GM12864 (cell line): ENCODE data around the gene CFAP99.

Source experiments
- DNase-seq: peaks from one replicate; pipeline ENCODE4 v3.0.0-alpha.2; 2011; ENCODE audit warnings: low read depth
- H3K4me3 ChIP-seq: 2 replicates; pipeline ENCODE4 v1.5.1; 2011; ENCODE audit warnings: mild to moderate bottlenecking, low read depth, low read length, control low read depth
- CTCF ChIP-seq: IDR thresholded peaks from 2 replicates; pipeline ENCODE4 v1.5.1; 2011; ENCODE audit warnings: low read depth, mild to moderate bottlenecking, moderate library complexity, low read length, control low read depth, inconsistent platforms; ENCODE audit errors: missing control alignments

The CFAP99 gene

DNA sequence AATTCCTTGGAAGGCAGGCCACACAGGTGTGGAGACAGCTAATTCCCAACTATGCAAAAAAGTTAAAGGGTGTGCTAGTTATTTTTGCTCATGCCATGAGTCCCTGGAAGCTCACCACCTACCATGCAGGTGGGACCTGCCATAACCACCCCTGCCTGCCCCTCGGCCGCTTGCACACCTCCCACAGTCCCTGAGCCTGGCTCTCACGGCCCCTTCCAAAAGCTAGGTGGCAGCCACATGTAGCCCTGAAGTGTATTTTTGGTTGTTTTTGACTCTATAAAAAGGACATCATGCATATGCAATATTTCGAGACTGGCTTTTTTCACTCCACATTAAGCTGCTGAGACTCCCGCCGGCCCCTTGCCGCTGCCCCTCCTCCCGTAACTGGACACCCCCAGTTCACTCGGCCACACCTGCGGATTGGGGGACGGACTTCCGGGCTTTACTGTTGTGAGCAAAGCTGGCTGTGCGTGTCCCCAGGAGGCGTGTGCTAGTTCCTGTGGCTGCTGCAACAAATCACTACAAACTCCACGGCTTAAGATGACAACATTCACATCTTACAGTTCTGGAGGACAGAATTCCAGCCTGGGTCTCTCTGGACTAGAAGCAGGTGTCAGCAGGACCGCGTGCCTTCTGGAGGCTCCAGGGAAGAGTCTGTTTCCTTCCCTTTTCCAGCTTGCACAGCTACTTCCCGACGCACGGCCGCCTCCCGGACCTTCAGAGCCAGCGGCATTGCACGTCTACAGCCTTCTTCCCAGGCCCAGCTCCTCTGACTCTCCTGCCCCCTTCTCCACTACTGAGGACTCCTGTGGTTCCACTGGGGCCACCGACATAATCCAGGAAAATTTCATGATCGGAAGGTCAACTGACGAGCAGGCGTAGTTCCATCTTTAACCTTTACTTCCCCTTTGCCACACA lies 25.1 kb upstream of the CFAP99 start:
- no peak overlapping the region for H3K4me3 ChIP-seq
- DNase-seq = no peak
- TF ChIP-seq CTCF = no peak

DNA sequence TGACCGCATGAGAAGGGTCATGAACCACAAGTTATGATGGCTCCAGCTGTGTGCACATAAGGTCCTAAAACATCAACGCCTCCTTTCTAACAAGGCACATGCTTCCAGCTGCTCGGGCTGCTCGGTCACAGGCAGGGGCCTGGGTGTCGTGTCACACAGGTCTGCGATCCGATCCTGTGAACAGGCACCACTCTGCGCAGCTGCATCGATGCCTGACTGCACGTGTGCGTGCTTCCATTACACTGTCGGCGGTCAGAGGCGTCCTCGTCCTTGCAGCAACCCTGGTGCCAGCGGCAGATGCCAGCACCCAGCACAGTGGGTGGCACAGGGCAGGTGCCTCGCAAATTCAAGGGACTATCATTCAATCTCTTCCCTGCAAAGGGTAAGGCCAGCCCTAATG lies 24.2 kb upstream of the CFAP99 start:
- no peak for DNase-seq
- no peak overlapping the region for H3K4me3 ChIP-seq
- no peak for TF ChIP-seq CTCF

DNA sequence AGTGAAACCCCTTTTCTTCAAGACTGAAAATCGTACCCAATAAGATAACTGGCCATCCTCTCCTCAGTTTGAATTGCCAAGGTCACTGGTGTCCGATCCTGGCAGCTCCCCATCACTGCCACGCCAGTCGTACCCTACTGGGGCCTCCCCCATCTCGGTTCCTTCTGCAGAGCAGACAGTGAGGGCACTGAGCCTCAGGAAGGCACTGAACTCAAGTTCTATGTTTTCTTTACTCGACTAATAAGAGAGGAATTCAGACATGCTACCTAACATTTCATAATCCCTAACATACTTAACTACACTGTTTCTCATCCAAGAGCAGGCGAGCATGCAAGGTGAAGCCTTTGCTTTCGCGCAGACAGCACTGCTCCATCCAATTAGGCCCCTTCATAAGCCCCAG lies 23.7 kb upstream of the CFAP99 start:
- no peak for TF ChIP-seq CTCF
- H3K4me3 ChIP-seq = no peak overlapping the region
- no peak for DNase-seq

DNA sequence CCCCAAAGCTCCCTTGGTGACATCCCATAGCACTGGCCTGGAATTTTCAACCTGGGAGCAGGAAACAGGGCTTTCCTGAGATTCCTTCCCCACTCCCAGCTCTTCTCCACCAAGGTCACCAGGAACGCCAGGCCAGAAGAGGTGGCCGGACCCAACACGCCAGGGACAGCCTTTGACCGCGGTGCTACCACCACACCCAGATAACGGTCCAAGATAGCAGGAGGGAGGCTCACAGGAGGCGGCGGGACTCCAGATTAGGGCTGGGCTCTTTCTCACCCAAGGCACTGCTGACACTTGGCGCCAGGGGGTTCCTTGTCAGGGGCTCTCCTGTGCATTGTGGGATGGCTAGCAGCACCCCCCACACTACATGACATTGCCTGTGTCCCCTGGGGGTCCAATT lies 23.2 kb upstream of the CFAP99 start:
- no peak for TF ChIP-seq CTCF
- DNase-seq = no peak
- H3K4me3 ChIP-seq = no peak overlapping the region

GRCh38 chr4:2396781-2397368 lies 21.9 kb upstream of the CFAP99 start:
- TF ChIP-seq CTCF = peak; percentile 30
- no peak overlapping the region for H3K4me3 ChIP-seq
- no peak for DNase-seq

- no peak for TF ChIP-seq CTCF
- H3K4me3 ChIP-seq = no peak overlapping the region
- DNase-seq = no peak
Measured at GRCh38 chr4:2397596-2398379, 21.0 kb upstream of the CFAP99 start.
